Measurements from ENCODE around the gene APOO. TPM values are rescaled to one million over a fixed set of nuclear protein-coding genes. Genes with fewer than 3 reads are reported as not detected.
"Not testable (repeated sequence)": the region's sequence is repeated elsewhere in the genome, so short reads cannot be mapped to it uniquely, and the experiment has no call there.

APOO gene
- polyA plus RNA-seq, 6 donors from 2014 or later, result 12.8 to 23.7 (median 17.8) TPM

DNA sequence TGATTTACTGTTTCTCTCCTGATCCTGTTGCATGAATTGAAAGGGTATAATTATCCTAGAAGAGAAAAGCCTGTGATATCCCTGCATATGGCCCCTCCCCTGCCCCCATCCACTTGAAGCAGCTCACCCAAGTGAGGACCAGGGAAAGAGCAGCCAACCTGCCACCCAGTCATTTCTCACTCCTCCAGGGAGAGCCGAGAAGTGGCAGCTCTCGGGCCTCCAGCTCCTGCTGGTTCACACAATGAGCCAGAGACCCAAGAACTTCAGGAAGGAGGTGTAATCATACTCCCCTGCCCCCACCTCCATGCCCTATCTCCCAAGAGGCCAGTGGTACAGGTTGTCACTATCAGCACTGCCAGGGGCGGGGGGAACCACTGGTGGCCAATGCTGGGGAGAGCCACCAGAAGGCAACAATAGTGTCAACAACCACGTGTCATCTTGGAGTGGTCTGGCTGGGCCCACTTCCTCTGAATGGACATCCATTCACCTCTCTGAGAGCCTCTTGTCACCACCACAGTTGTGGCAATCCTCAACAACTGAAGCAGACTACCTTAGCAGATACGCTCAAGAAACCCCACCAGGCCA is 42.9 kb downstream of the APOO start:
- Mint-ChIP-seq H3K9me3 (peaks cover 0 to 3% (median 0%) of the 10 kb centered on the region in 7 donors), H3K27me3 (no peaks in the 10 kb centered on the region), H3K27ac (no peak overlapping the region), H3K36me3 (peaks cover 0 to 14% of the 10 kb centered on the region in 2 donors), H3K4me1 (peaks cover 0 to 5% (median 2%) of the 10 kb centered on the region in 3 donors), H3K4me3 (peak overlapping the region in 1 of 8 donors; percentile 16)
- ATAC-seq (ENCODE audit: low read depth in 2 of 2) (no peak), DNase-seq (no peak)

DNA sequence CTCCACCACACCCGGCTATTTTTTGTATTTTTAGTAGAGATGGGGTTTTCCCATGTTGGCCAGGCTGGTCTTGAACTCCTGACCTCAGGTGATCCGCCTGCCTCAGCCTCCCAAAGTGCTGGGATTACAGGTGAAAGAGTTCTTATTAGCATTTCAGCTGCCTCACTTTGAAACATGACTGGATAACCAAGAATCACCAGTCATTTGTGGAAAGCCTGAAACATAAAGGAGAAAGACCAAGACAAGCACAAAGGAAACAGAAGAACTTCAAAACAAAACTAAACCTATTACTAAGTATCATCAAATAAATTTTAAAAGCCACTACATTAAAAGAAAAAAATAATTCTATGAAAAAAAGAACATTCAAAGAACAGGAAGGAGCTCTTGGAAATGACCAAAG is 45.8 kb downstream of the APOO start:
- DNase-seq, result not testable (repeated sequence)

GRCh38 chrX:23861215-23861896 is 46.4 kb downstream of the APOO start:
- Mint-ChIP-seq H3K36me3 (peaks cover 0 to 14% of the 10 kb centered on the region in 2 donors), H3K4me1 (peaks cover 0 to 5% (median 2%) of the 10 kb centered on the region in 3 donors), H3K27me3 (no peaks in the 10 kb centered on the region), H3K9me3 (peaks cover 0 to 3% (median 0%) of the 10 kb centered on the region in 7 donors), H3K27ac (no peak overlapping the region), H3K4me3 (no peak overlapping the region)
- DNase-seq, result no peak
- peak in 1 of 2 donors; percentile 52 for ATAC-seq (ENCODE audit: low read depth in 2 of 2)

More for the DNA sequence above, 45.8 kb downstream of the APOO start:
- H3K4me3 Mint-ChIP-seq; H3K4me1 Mint-ChIP-seq; H3K9me3 Mint-ChIP-seq; ATAC-seq (ENCODE audit: low read depth in 2 of 2); H3K27me3 Mint-ChIP-seq: not testable (repeated sequence)
- H3K36me3 Mint-ChIP-seq, result peaks cover 0 to 14% of the 10 kb centered on the region in 2 donors
- peak overlapping the region in 1 of 6 donors; percentile 59 for H3K27ac Mint-ChIP-seq

GRCh38 chrX:23859238-23859637 is 48.5 kb downstream of the APOO start:
- ATAC-seq (ENCODE audit: low read depth in 2 of 2); DNase-seq; H3K4me3 Mint-ChIP-seq; H3K9me3 Mint-ChIP-seq; H3K4me1 Mint-ChIP-seq; H3K27me3 Mint-ChIP-seq: not testable (repeated sequence)
- Mint-ChIP-seq H3K36me3 (peaks cover 0 to 14% of the 10 kb centered on the region in 2 donors), H3K27ac (peak overlapping the region in 1 of 6 donors; percentile 21)

DNA sequence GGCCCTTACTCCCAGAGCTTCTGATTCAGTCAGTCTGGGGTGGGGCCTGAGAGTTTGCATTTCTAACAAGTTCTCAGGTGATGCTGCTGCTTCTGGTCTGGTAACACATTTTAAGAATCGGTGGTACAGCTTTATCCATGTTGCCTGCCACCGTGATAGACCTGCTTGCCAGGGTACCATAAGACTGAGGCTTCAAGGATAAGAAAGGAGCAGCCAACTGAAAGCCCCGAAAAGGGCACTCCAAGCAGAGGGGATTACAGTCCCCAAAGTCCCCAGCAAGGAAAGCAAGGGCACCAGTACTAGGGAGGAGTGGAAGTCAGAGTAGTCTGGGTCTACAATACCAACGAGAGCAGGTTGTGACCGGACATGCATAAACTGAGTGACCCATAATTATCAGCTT is 49.8 kb downstream of the APOO start:
- ATAC-seq (ENCODE audit: low read depth in 2 of 2) (no peak), DNase-seq (no peak)
- Mint-ChIP-seq H3K9me3 (peaks cover 0 to 3% (median 0%) of the 10 kb centered on the region in 7 donors), H3K36me3 (peaks cover 0 to 7% of the 10 kb centered on the region in 2 donors), H3K27me3 (no peaks in the 10 kb centered on the region), H3K27ac (peak overlapping the region in 1 of 6 donors; percentile 20), H3K4me1 (peaks cover 0 to 5% (median 2%) of the 10 kb centered on the region in 3 donors), H3K4me3 (peak overlapping the region in 1 of 8 donors; percentile 25)

GRCh38 chrX:23857363-23857762 is 50.4 kb downstream of the APOO start:
- peaks cover 0 to under 1% (median 0%) of the 10 kb centered on the region in 7 donors for H3K9me3 Mint-ChIP-seq

DNA sequence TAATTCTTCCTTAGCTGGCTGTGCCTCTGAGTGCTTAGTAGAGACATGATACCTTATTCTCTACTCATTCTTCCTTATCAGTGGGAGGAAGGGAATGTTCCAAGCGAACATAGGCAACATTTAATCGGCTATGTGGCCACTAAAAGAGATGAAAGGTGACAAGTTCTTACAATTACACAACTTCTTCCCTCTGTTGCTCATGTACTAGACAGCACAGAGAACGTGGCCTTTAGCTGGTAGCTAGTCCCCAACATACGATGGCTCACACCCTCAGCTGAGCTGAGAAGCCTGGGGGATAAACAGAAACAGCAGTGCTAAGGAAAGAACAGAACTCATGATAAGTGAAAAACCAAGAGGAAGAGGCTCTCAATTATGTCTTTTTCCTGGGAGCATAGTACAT is 52.2 kb downstream of the APOO start:
- no peaks in the 10 kb centered on the region for H3K9me3 Mint-ChIP-seq
- no peaks in the 10 kb centered on the region for H3K36me3 Mint-ChIP-seq
- H3K4me3 Mint-ChIP-seq, result no peak overlapping the region
- peak overlapping the region in 1 of 6 donors; percentile 65 for H3K27ac Mint-ChIP-seq
- H3K4me1 Mint-ChIP-seq, result no peaks in the 10 kb centered on the region
- no peak for DNase-seq
- no peak for ATAC-seq (ENCODE audit: low read depth in 2 of 2)
- no peaks in the 10 kb centered on the region for H3K27me3 Mint-ChIP-seq

More at GRCh38 chrX:23857363-23857762, 50.4 kb downstream of the APOO start:
- no peak overlapping the region for H3K27ac Mint-ChIP-seq
- DNase-seq (no peak), ATAC-seq (ENCODE audit: low read depth in 2 of 2) (no peak)
- H3K4me3 Mint-ChIP-seq, result no peak overlapping the region
- peaks cover 0 to 2% of the 10 kb centered on the region in 2 donors for H3K36me3 Mint-ChIP-seq
- H3K4me1 Mint-ChIP-seq, result peaks cover 0 to 5% (median 0%) of the 10 kb centered on the region in 3 donors
- no peaks in the 10 kb centered on the region for H3K27me3 Mint-ChIP-seq

GRCh38 chrX:23854945-23855344 is 52.8 kb downstream of the APOO start:
- Mint-ChIP-seq H3K4me1 (no peaks in the 10 kb centered on the region), H3K9me3 (no peaks in the 10 kb centered on the region), H3K36me3 (no peaks in the 10 kb centered on the region), H3K27me3 (no peaks in the 10 kb centered on the region), H3K27ac (no peak overlapping the region), H3K4me3 (no peak overlapping the region)
- ATAC-seq (ENCODE audit: low read depth in 2 of 2), result no peak
- DNase-seq, result no peak

DNA sequence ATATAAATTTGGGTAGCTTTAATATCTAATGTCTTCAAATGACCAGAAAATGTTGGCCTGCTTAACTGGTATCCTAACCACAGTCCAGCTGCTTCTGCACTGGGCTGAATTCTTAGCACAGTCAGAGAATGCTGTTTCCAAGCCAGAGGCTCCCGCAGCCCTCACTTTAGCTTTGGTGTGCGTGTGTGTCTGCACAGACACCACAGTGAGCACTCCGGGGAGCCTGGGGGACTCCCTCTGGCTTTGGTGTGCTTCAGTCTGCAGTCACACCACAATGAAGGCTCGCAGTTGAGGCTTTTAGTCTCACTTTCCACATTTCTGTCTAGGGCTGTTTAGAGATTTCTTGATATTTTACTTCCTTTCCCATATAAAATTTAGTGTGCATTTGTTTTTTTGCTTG is 53.6 kb downstream of the APOO start:
- Mint-ChIP-seq H3K4me3 (no peak overlapping the region), H3K9me3 (no peaks in the 10 kb centered on the region), H3K27ac (no peak overlapping the region), H3K4me1 (no peaks in the 10 kb centered on the region), H3K36me3 (no peaks in the 10 kb centered on the region), H3K27me3 (no peaks in the 10 kb centered on the region)
- ATAC-seq (ENCODE audit: low read depth in 2 of 2) (no peak), DNase-seq (no peak)

DNA sequence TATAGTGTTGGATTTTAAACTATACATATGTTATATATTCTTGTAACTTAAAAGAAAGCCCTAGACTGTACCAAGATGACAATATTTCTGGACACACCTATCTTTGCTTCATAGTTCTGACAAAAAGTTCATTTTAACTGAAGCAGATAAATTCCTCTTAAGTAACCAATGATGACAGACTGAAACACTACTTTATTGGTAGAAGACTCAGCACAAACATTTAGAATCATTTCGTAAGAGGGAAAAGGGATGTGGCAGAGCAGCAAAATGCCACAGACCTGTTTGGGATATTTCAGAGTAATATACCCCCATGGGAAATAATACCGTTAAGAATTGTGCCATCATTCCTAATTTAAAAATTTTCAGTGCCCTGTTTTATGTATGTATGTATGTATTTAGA is 56.2 kb downstream of the APOO start:
- no peaks in the 10 kb centered on the region for H3K36me3 Mint-ChIP-seq
- no peaks in the 10 kb centered on the region for H3K4me1 Mint-ChIP-seq
- ATAC-seq (ENCODE audit: low read depth in 2 of 2) (no peak), DNase-seq (no peak)
- no peak overlapping the region for H3K27ac Mint-ChIP-seq
- H3K9me3 Mint-ChIP-seq, result peaks cover 0 to 1% (median 0%) of the 10 kb centered on the region in 7 donors
- H3K4me3 Mint-ChIP-seq, result peak overlapping the region in 1 of 8 donors; percentile 37
- no peaks in the 10 kb centered on the region for H3K27me3 Mint-ChIP-seq

GRCh38 chrX:23849241-23849640 is 58.5 kb downstream of the APOO start:
- H3K9me3 Mint-ChIP-seq, result peaks cover 0 to 1% (median 0%) of the 10 kb centered on the region in 7 donors
- H3K36me3 Mint-ChIP-seq, result no peaks in the 10 kb centered on the region
- H3K27me3 Mint-ChIP-seq, result no peaks in the 10 kb centered on the region
- H3K4me1 Mint-ChIP-seq, result peaks cover 0 to 7% (median 0%) of the 10 kb centered on the region in 3 donors
- no peak overlapping the region for H3K4me3 Mint-ChIP-seq
- ATAC-seq (ENCODE audit: low read depth in 2 of 2), result no peak
- DNase-seq, result no peak
- peak overlapping the region in 1 of 6 donors; percentile 61 for H3K27ac Mint-ChIP-seq

- DNase-seq (no peak), ATAC-seq (ENCODE audit: low read depth in 2 of 2) (no peak)
- H3K27ac Mint-ChIP-seq, result peak overlapping the region in 2 of 6 donors; percentile 9 to 27
- no peaks in the 10 kb centered on the region for H3K36me3 Mint-ChIP-seq
- H3K4me1 Mint-ChIP-seq, result peaks cover 0 to 8% (median 0%) of the 10 kb centered on the region in 3 donors
- H3K27me3 Mint-ChIP-seq, result no peaks in the 10 kb centered on the region
- peaks cover 0 to 1% (median 0%) of the 10 kb centered on the region in 7 donors for H3K9me3 Mint-ChIP-seq
- no peak overlapping the region for H3K4me3 Mint-ChIP-seq
Observed at GRCh38 chrX:23845351-23845817, 62.4 kb downstream of the APOO start.

DNA sequence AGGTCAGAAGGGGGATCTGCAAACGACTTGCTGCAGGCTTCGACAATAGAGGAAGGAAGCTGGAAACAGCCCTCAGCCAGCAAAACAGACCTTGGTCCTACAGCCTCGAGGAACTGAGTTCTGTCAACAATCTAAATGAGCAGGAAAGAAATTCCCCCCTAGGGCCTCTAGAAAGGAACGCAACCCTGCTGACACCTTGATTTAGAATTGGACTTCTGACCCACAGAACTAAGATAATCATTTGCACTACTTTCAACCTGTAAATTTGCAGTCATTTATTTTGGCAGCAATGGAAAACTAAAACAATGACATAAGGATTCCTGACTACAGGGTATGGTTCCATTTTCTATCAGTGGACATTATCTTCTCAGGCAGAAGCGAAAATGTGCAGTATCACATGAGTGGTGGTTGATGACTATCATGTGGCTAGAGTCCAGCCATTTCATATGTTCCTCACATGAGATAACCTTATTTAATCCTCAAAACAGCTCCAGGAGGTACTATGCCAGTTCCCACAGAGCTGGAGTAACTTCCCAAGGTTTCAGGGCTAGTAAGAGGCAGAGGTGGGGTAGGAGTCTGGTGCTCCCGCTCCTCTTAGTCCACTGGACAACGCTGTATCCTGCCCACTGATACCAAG is 63.1 kb downstream of the APOO start:
- DNase-seq (no peak), ATAC-seq (ENCODE audit: low read depth in 2 of 2) (no peak)
- peaks cover 0 to 1% (median 0%) of the 10 kb centered on the region in 7 donors for H3K9me3 Mint-ChIP-seq
- H3K36me3 Mint-ChIP-seq, result no peaks in the 10 kb centered on the region
- H3K4me1 Mint-ChIP-seq, result peaks cover 0 to 8% (median 0%) of the 10 kb centered on the region in 3 donors
- H3K27ac Mint-ChIP-seq, result peak overlapping the region in 1 of 6 donors; percentile 30
- H3K4me3 Mint-ChIP-seq, result no peak overlapping the region
- no peaks in the 10 kb centered on the region for H3K27me3 Mint-ChIP-seq
